ENCODE measurements around the gene CNTN4. TPM values are rescaled to one million over a fixed set of nuclear protein-coding genes. Genes with fewer than 3 reads are reported as not detected.

Gene CNTN4
- total RNA-seq, 1 experiment from 2014 or later: not detected

DNA sequence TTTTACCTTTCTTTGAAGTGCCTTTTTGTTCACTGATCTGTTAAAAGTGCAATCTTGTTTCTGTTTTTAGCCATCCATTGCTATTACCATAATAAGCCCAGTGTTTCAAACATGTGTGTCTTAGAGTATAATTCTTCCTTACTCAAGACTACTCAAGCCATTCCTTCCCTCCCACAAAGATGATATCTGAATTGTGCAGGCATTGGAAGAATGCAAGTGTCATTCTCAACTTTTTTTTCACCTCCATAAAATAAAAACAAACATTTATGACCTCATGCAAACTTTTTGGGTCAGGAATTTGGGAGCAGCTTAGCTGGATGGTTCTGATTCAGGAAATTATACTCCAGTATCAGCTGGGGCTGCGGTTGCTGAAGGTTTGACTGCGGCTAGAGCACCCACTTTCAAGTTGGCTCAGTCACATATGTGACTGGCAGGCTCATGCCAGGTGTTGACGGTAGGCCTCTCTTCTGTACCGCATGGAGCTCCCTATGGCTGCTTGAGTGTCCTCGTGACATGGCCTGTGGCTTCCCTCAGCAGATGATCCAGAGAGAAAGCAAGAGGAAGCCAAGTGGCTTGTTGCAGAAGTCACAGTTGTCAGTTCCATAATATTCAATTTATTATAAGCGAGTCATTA is 490.8 kb downstream of the CNTN4 start:
- no peak for DNase-seq (ENCODE audit: low read depth)

DNA sequence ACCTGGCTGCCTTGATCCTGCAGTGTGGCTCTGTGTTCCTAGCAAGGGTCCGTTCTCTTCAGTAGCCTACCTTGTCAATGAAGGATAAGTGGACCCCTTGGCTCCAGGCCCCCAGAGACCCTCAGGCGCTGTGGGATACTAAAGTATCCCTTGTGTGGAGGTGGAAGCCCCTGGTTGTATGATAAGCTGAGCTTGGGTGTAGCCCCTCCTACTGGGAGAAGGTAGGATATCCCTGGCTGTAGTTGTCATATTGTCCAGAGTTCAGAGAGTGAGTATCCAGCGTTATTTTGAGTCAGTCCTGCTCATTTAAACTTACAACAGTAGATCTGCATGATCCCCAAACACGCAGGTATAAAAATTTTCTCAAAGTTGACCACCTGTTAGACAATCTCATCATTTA is 496.8 kb downstream of the CNTN4 start:
- DNase-seq (ENCODE audit: low read depth): no peak

GRCh38 chr3:2597615-2598014 is 498.9 kb downstream of the CNTN4 start:
- DNase-seq (ENCODE audit: low read depth): no peak

DNA sequence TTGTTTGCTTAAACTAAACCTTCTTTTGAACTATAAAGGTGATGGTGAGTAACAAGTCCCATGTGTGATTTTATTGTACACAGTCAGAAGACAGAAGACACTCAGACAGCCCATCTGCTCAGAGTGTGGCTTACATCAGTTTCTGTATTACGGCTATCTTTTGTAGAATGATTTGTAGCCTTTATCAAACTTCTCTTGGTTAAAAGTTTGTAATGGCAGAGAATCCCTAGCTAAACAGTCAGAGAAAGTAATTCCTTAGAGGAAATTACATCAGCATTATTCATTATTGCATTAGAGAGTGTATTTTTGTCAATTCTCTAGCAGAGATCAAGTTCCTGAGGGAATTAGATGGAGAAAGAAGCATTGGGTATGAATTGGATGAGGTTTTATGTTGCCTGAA is 500.8 kb downstream of the CNTN4 start:
- DNase-seq (ENCODE audit: low read depth): no peak

GRCh38 chr3:2603692-2604289 is 505.1 kb downstream of the CNTN4 start:
- no peak for DNase-seq (ENCODE audit: low read depth)

- DNase-seq (ENCODE audit: low read depth): no peak
Observed at GRCh38 chr3:2614578-2614977, 515.9 kb downstream of the CNTN4 start.

GRCh38 chr3:2615080-2615479 is 516.4 kb downstream of the CNTN4 start:
- DNase-seq (ENCODE audit: low read depth): no peak

DNA sequence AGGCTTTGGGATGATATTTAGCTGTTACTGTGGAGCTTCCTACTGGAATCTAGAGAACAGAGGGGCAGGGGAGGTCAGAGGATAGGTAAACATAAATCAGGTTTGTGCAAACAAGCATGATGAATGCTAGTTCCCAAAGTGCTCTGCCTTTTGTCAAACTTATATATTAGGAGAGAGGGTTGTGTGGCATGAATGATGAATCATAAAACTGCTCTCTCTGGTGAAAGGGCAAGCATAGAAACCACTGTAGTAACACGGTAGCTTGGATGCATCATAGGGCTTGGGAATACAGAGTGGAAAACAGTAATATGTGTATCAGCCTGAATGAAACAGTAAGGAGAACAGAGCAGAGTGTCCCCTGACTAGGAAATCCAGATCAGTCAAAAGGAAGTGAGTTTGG is 524.8 kb downstream of the CNTN4 start:
- no peak for DNase-seq (ENCODE audit: low read depth)

- DNase-seq (ENCODE audit: low read depth): no peak
Observed at GRCh38 chr3:2628117-2628516, 529.5 kb downstream of the CNTN4 start.

DNA sequence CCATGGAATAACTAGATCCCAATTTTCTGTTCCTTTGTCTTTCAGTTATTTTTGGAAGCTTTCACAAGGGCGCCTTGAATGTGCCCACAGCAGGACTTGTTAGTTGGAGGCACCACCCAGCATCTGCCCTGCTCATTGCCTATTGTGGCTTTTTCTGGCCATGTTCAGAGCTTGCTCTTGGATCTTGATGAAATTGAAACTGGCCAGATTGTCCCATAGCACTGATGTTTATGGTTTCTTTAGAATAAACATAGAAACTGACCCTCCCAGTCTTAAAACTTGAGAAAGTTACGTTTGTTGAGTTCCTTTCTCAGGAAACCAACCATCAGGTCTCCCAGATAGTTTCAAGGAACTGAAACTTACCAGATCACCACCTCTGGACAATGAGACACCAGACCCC is 536.8 kb downstream of the CNTN4 start:
- no peak for DNase-seq (ENCODE audit: low read depth)

- DNase-seq (ENCODE audit: low read depth): no peak
Observed at GRCh38 chr3:2643606-2644005, 544.9 kb downstream of the CNTN4 start.

DNA sequence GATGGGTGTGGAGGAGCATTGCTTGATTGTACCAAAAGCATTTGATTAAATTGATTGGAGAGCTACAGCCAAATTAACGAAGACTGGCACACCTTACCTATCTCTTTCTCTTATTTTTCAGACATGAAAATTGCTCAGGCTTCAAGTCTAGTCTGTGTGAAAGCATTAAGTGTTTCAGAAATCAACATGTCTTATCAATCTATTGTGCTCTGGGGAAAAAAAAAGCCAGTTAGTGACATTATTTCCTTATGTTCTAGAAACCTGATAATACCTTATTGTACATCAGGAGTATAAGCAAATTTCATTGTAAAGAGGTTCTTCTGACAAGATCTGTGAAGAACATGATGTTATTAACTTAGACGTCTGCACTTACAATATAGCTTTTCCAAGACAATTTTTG is 546.3 kb downstream of the CNTN4 start:
- no peak for DNase-seq (ENCODE audit: low read depth)

DNA sequence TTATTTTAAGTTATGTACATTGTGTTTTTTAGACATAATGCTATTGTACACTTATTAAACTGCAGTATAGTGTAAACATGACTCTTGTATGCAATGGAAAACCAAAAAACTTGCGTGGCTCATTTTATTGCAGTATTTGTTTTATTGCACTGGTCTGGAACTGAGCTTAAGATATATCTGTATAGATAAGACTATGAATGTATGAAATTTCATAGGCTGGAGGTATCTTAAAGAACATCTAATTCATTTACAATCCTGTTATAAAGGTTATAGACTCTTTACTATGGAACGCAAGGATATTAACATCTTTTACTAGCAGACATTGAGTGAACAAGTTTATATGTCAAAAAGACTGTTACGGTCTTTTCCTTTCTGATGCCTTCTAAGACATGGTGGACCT is 552.1 kb downstream of the CNTN4 start:
- no peak for DNase-seq (ENCODE audit: low read depth)

DNA sequence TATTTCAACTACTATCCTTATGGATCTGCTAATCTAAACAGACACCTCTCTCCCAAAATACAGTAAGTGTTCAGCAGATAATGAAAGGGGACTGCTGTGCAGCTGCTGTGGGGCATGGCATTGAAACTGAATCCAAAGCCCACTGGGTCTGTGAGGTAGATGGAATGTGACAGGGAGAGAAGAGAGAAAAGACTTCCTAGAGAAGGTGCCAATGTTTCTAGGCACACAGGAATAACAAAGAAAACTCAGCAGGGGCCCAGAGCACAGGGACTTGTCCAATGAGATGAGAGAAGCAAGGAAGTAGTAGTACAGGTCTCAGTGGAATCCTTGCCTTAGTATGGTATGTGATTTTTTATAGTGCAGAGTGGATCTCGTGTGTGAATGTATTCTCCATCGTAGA is 553.7 kb downstream of the CNTN4 start:
- no peak for DNase-seq (ENCODE audit: low read depth)

- no peak for DNase-seq (ENCODE audit: low read depth)
Observed at GRCh38 chr3:2653706-2654105, 555.0 kb downstream of the CNTN4 start.

- no peak for DNase-seq (ENCODE audit: low read depth)
Observed at GRCh38 chr3:2655229-2655701, 556.6 kb downstream of the CNTN4 start.

GRCh38 chr3:2656806-2657777 is 558.4 kb downstream of the CNTN4 start:
- no peak for DNase-seq (ENCODE audit: low read depth)

GRCh38 chr3:2657971-2658370 is 559.3 kb downstream of the CNTN4 start:
- no peak for DNase-seq (ENCODE audit: low read depth)

GRCh38 chr3:2659896-2660295 is 561.2 kb downstream of the CNTN4 start:
- DNase-seq (ENCODE audit: low read depth): no peak

- no peak for DNase-seq (ENCODE audit: low read depth)
Observed at GRCh38 chr3:2661078-2661477, 562.4 kb downstream of the CNTN4 start.

DNA sequence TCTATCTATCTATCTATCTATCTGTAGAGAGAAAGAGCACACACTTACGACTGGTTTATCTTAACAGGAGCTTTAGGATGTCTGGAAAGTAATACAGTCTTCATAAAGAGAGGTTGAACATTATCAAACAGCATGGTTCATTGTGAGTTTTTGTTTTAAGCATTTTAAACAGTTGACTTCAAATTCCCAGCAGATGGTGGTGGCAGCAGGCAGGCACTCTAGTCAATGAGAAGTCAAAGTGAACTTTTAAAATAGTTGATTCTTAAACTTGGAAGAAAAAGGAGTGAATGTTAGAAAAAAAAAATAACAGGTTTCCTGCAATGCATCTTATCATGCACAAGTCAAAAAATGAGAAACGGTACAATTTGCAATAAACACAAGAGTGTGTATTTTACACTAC is 578.8 kb downstream of the CNTN4 start:
- no peak for DNase-seq (ENCODE audit: low read depth)

GRCh38 chr3:2680236-2680635 is 581.6 kb downstream of the CNTN4 start:
- DNase-seq (ENCODE audit: low read depth): no peak

- DNase-seq (ENCODE audit: low read depth): no peak
Observed at GRCh38 chr3:2684046-2684445, 585.4 kb downstream of the CNTN4 start.
